SKM-1 treated with dmso at 0.1 percent for 144 hours (cell line): Measurements from ENCODE around the gene AGRP.

Experiments used
- DNase-seq: peaks from one replicate; lab custom pipeline; 2025; ENCODE audit not compliant: unreplicated experiment; lab: John Stamatoyannopoulos, UW

The AGRP gene

DNA sequence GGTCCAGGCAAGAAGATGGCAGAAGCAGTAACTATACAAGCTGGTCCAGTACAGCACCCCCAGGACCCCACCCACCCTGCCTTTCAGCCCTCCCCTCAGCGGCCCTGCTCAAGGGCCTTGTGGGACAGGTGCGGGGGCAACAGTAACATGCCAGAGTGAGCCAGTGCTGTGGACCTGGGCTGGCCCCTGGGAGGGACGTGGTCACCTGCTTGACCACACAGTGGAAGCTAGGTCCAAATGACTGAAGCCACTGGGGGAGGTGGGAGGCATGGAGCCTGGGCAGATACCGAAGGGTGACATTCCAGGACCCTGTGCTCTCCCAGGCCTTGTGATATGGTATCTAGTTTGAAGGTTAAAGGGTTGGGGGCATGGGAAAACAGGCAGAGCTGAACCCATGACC, 19.7 kb downstream of the AGRP start:
- no peak for DNase-seq

DNA sequence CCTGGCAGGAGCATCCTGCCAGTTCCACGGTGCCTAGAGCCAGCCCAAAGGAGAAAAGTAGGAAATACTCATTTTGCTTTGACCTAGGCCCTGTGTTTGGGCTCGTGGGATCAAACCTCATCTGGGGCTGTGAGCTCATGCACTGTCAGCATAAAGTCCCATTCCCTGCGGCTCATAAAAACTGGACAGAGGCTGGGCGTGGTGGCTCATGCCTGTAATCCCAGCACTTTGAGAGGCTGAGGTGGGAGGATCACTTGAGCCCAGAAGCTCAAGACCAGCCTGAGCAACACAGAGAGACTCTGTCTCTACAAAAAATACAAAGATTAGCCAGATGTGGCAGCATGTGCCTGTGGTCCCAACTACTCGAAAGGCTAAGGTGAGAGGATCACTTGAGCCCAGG, 20.3 kb downstream of the AGRP start:
- no peak for DNase-seq

DNA sequence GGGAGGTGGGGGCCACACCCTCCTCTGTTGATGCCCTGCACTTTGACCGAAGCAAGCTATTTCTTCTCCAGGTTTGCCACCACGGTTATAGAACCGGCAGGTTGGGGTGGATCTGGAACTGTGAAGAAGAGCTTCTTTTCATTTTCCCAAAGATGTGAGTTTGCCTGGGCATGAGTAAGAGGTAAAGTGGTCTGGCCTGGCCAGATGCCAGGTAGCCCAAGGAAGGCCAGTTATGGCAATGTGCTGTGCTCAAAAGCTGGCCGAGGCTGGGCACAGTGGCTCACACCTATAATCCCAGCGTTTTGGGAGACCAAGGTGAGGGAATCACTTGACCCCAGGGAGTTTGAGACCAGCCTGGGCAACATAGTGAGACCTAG, 21.1 kb downstream of the AGRP start:
- no peak for DNase-seq

DNA sequence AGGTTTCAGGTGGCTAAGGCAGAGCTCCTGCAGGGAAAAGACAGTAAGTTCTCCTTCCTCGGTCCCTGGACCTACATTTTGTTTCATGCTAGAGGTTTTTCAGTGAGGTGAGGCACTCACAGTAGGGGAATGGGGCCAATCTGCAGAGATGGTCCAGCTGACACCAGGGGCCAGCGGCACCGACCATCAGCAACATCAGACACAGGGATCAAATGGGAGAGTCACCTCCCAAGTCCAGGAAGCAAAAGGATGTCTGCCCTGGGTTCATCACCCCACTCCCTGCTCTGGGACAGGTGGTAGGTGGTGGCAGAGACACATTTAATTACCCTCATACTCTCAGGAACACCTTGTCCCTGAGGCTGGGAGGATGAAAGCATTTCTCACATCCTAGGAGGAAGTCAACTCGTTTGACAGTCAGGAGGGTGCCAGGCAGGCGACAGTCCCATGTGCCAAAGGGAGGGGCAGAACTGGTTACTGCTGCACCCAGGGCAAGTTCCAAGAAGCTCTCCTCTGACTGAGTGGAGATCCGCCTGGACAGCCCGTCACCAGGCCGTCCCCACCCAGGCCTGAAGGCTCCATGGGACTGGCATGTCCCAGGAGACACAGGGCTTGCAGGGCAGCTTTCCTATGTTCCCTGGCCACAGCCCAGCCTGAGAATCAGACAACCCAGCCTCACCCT, 21.6 kb downstream of the AGRP start:
- no peak for DNase-seq

DNA sequence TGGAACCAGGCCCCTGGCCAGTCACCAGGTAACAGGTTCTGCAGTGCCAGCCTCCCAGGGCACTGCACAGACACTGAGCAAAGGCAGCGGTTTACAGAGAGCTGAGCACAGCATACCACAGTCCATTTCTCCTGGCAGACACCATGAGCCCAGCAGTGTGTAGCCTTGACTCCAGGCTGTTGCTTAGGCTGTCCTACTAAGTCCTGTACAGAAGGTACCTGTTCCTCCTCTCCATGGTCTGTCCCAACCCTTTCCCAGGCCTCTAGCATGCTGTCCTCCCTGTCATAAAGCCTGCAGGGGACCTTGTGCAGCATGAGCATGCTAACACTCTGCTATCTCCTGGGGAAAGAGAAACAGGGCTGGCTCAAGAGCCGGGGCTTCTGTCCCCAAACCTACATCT, 22.4 kb downstream of the AGRP start:
- DNase-seq: no peak

DNA sequence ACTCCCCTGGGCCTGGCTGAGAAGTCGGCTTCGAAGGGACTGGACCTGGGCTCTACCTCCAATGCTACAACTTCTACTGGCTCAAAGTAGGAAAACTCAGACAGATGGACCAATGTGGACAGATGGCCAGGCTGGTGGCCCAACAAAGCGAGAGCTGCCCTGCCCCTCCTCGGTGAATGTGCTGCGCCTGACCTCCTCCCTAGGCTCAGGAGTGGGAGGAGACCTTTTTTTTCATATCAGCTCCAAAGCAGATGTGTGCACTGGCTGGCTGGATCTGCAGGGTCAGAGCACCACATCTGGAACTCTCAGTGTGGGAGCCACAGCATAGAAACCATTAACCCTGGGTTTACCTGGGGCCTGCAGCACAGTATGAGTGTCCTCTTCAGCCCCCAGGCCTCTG, 23.2 kb downstream of the AGRP start:
- no peak for DNase-seq

DNA sequence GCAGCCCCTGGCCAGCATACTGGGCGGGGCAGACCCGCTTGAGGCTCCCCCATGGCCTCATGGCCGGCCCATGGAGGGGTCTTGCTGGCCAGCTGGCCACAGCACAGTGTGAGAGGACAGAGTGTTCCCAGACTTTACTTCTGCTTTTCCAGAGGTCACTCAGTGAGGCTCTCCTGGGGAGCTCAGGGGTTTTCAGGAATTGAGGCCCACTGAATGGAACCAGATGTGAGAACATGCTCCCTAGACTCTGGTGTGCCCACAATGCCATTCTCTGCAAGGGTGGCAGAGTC, 23.5 kb downstream of the AGRP start:
- no peak for DNase-seq

DNA sequence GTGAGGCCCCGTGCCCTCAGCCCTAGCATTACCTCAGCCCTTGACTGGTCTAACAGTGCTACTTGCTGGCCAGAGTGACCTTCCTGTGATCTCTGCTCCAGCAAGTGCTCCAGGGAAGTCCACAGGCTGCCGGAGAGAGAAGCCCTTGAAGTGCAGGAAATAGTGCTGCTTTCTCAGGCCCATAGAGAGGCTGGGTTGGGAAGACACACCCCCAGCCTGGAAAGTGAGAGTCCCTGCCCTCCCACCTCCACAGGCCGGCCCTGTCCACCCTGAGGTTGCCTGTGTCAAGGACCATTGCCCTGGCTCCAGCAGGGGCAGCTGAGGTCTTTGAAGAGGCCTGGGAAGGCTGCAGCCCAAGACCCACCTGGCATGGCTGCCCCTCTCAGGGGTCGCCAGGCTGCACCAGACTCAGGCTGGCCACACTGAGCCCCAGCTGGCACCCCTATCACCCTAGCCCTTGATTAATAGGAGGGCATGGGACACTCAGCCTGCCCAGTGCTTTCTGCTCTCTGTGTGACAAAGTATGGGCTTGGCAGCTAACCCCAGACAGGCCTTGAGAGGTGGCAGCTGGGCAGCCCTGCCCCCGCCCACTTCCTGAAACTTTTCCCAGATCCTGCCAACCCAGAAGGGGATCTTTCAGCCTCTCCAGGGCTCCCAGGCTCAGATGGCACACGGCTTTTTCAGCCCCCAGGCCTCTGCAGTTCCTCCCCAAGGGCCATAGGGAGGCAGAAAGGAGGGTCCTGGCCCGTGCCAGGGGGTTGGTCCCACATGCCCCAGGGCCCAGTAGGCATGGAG, 24.1 kb downstream of the AGRP start:
- no peak for DNase-seq

DNA sequence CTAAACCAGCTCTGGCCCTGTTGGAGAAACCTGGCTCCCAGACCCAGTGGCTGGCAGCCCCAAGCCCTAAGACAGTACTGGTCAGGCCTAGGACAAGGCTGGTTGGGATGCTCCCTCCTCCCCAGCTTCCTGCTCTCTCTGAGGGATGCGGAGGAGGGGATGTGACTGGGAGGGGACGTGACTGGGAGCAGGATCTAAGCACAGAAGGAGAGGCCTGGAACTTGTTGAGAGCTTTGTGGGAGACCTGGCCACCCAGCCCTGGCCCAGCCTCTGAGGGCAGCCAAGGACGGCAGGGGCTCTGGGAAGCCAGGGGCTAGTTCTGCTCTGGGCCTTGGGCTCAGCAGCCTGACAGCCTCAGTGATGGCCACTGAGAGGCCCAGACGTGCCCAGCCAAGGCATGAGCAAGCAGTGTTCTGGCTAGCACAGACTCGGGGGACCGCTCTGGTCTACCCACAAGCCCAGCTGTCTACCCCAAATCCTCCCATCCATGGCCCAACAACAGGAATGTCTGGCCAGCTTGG, 25.2 kb downstream of the AGRP start:
- no peak for DNase-seq

DNA sequence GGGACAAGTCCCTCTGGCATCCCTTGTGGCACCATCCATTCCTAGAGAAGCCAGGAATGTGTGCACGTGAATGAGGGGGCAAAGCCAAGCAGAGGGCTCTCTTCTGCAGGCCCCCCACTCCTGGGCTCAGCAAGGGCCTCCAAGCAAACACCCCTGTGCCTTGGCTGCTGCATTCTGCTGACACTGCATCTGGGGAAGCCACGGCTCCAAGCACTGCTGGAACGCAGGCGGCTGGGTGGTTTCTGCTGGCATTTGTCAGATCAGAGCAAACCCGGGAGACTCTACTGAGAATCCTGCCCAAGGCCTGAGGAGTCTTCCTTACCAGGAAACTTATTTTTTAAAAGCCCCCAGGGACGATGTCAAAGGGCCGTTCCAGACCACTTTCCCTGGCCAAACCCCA, 25.7 kb downstream of the AGRP start:
- DNase-seq: no peak

DNA sequence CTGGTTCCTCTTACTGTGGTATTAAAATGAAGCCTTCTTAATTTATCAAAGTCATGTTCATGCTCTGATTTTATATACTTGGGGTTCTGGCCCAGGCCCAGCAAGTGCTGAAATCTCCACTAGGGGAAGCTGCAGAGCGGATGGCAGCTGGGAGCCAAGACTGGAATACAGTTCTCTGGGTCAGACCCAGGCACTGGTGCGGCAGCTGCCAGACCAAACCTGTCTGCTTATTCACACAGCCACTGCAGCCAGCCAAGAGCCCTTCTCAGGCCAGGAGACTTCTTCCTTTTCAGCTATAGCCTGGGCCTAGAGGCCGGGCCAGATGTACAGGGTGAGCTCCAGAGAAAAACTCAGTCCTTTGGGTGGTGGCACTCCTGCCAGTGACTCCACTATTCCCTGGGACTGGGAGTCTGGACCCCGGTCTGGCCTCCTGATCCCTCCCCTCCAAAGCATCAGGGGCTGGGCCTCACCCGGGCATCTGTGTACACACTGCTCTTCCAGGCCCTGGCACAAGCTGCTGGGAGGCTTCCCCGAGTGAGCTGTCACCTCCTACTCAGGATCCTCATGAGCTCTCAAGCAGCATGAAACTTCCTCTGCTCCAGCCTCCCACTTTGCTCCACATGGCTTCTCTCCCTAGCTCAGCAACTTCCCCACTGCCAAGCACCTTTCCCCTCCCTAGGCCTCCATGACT, 26.8 kb downstream of the AGRP start:
- no peak for DNase-seq

DNA sequence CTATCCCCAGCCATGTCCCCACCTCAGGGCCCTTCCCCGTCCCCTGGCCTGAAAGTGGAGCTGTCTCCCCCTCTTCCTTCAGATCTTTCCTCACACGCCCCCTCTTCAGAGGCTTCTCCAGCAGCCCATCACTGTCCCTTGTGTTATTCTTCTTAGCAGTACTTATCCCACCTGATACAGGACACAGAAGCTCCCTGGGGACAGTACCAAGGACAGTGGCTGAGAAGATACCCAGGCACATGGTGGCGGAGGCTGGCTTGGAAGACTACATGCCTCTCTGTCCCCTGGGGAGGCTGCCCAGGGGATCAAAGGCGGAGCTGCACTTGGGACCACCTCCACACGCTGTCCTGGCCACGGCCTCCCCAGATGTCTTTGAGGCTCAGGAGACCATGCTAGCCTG, 28.5 kb downstream of the AGRP start:
- DNase-seq: no peak

DNA sequence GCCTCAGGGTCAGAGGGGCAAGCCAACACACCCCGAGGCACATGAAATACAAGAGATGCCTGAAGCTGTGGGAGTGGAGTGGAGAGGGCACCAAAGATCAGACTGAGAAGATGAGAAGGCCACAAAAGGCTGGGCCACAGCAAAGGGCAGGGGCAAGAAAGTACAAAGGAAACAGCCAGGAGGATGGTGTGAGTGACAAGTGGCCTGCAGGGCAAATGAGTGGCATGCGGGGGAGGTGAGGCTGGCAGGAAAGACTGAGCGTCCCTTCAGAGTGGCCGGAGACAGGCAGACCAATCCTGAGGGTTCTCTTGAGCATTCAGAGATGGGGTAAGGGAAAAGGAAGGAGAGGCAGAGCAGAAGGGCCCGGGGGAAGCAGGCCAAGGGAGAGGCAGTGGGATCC, 29.2 kb downstream of the AGRP start:
- DNase-seq: no peak

DNA sequence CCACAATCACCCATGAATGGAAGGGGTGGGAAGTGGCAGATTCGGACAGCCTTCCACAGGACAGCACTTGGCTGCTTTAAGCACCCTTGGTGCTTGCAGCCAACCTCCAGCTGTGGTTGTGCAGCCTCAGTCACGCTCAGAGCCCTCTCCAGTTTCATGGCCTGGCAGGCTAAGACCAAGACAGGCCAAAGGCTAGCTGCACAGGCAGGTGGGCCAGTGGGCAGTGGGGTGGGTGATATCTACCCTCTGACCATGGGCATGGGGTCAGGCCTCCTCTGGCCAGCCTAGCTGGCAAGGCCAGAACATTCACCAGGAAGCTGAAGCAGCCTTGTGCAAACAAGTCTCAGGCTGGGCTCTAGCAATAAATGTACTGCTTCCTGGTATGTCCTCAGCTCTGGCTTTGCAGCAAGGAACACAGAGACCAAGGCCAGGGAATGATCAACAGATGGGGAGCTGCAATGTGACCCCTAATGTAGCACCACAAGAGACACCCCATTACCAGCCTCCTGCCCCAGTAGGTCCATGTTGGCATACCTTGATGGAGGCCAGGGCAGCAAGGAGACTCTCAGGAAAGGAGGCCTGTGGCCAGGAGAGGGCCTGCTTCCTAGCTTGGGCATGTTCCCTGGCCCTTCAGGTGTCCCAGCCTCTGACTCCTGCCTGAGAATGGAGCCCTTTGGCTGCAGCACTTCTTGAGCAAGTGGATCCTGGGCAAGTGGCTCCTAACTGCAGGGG, 31.5 kb downstream of the AGRP start:
- no peak for DNase-seq

DNA sequence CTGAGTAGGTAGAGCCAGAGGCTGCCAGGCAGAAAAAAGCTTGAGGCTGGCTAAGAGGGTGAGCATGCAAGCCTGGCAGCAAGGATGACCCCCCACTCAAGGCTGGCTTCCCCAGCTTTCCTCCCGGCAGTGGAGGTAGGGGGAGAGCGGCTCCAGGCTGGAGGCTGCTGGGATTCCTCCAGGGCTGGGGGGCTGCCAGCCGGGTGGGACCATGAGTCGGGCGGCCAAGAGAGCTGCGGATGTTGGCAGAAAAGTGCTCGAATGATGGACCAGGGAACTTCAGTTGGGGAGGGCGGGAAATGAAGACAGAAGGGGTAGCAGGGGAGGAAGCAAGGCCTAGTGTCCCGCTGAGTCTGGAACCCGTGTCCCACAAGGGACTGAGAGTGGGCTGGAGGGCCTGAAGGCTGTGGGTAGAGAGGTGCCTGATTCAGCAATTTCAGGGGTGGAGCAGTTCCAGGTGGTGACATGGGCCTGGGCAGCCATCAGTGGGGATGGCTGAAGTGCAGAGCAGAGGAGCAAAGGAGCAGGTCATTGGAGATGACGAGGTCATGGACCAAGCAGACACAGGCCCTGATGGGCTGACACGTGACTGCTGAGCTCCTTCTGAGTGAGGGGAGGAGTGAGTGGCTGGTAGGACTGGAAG, 32.2 kb downstream of the AGRP start:
- no peak for DNase-seq

DNA sequence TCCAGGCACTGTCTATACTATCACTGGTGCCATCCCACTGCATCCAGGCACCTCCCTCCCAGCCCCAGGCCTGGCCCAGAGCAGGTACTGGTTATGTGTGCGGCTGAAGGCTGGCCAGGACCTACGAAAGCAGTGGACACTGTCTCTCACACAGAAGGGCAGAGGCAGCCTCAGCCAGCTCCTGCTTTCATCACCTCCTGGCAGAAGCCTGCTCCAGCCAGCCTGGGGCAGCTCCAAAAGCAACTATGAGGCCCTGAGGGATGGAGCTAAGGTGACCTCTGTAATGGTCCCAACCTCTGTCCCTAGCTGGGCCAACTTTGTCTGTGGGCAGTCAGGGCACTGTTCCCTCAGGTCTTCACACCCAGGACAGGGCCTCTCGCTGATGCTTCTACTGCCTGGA, 33.6 kb downstream of the AGRP start:
- no peak for DNase-seq

DNA sequence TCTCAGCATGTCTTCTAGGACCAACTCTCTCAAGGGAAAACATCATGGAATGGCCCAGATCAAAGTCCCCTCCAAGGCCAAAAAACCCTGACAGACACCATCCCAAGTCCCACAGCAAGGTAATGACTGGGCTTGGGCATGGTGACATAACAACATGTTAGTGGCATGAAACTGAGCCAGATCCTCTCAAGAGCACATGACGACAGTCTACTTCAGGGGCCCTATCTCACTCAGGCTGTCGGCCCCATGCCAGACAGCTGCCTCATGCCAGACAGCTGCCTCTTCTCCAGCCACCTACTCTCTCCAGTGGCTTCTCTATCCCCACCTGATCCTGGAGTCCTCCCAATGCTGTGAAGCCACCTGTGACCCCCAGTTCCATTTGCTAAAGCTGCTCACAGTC, 34.0 kb downstream of the AGRP start:
- DNase-seq: no peak

DNA sequence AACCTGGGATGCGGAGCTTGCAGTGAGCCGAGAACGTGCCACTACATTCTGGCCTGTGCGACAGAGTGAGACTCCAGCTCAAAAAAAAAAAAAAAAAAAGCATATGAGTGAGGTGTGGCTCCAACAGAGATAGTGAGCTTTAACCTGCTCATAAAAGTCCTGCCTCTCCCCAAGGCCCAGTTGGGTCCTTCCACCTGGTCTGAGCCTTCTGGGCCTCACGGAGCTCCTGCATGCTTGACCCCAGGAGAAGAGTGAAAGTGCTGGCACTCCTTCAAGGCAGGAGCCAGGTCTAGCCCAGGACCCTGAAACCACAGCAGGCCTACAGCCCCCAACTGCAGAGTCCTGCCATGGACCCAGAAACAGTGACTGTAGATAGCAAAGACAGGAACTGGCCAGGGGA, 34.8 kb downstream of the AGRP start:
- no peak for DNase-seq

DNA sequence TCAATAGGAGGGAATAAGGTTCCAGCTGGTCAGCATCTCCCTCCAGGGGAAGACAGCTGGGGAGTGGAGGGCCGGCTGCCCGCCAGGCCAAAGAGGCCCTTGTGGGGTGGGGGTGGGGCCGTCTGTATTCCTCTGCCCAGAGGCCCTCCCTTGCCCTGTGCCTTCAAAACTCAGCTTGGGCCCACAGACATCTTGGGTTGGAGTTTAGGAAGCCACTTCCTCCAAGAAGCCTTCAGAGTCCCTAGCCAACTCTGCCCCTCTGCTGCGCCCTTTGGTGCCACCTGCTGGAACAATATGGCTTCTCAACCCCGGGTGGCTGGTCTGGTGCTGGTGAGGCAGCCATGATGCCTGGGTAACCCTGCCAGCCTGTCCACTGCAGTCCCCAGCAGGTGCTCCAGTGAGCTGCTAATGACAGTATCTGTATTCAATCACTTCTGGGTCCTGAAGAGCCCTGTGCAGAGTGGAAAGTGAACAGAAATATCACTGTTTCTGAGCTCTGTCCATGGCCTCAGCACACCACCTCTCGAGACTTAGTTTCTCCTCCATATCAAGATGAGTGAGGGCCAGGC, 35.8 kb downstream of the AGRP start:
- DNase-seq: peak; percentile 76

DNA sequence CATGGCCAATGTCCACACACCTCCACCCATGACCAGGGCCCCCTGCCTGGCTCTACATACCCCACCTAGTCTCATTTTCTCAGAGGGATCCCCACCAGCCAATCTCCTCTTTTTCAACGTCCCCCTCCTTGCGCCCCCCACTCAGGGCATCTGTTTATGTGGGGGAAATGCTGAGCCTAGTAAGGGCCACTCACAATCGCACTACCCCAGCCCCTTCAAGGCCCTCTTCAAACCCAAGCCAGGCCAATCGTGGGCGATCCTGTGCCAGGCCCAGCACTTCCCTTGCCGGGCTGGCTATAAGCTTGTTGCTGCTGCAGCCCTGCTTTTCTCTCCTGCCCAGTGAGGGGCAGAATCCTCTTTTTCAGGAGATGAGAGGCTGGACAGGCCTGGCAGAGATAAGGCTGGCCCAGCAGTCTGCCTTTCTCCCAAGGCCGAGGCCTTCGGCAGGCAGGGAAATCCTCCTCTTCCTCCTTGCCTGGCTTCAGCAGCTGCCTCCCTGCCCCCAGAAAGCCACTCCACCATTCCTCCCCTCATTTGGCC, 36.3 kb downstream of the AGRP start:
- no peak for DNase-seq
